HG03135 (cell line): ENCODE measurements around the gene PSRC1.

Experiments
- ATAC-seq: cut with Tn5 transposase; IDR thresholded peaks from one replicate; pipeline ENCODE4 v1.9.1; 2021; ENCODE audit warnings: mild to moderate bottlenecking, moderate library complexity; ENCODE audit not compliant: unreplicated experiment

Gene PSRC1

GRCh38 chr1:109272831-109273547, 10.0 kb downstream of the PSRC1 start:
- no peak for ATAC-seq

DNA sequence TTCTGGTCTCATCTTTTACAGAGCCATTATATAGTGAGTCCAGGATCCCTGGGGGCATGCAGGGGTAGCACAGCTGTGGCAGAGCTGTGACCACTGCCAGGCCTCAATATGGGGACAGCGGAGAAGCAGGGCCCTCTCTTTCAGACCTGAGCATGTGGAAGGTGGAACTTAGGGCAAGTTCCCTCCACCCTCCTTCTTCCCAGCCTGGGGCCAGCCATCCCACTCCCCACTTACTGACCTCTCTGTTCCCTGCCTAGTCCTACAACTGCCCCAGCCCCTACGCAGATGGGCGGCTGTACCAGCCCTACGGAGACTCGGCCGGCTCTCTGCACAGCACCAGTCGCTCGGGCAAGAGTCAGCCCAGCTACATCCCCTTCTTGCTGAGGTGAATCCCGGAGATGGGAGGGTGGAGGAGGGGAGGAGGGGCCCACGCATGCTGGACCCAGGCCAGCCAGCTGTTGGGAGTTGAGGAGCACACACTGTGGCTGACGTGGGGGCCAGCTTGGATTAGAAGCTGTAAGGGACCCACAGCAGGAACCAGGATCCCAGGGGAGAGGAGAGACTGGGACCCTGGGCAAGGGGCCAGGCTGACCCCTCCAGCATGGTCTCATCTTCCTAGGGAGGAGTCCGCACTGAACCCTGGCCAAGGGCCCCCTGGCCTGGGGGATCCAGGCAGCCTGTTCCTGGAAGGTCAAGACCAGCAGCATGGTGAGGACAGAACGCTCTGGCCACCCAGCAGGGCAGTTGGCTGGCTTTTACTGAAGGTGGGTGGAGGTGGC, 10.7 kb downstream of the PSRC1 start:
- no peak for ATAC-seq

DNA sequence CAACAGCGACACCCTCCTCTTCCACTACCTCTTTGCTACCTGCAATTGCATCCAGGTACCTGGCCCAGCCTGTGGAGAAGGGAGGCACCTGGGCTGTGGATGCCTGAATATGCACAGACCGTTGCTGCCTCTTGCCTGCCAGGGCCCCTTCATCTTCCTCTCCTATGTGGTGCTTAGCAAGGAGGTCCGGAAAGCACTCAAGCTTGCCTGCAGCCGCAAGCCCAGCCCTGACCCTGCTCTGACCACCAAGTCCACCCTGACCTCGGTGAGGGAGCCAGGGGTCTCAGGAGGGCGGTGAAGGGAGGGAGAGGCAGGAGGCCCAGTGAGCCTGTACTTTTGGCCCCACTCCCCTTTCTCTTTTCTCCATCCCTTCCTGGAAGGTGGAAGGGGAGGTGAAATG, 11.5 kb downstream of the PSRC1 start:
- no peak for ATAC-seq

DNA sequence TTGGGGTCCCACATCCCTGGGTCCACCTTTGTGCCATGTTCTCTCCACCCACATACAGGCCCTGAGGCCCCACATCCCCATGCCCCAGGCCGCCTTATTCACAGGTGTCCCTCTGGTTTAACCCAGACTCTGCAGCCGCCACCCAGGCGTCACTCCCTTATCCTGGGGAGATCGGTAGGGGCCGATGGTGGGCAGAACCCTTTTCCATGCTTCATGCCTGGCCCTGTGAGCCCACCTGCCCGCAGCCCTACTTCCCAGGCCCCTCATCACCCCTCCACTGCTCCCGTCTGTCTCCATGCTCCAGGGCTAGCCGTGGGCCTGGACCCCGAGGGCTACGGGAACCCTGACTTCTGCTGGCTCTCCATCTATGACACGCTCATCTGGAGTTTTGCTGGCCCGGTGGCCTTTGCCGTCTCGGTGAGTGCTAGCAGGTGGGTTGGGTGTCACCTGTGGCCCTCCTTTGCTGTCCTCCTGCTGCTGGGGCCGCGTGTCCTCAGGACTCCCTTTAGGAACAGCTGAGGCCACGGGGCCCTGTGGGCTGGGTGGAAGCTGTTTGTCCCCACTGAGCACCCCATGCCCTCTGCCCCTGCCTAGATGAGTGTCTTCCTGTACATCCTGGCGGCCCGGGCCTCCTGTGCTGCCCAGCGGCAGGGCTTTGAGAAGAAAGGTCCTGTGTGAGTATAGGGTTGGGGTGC, 12.2 kb downstream of the PSRC1 start:
- no peak for ATAC-seq

DNA sequence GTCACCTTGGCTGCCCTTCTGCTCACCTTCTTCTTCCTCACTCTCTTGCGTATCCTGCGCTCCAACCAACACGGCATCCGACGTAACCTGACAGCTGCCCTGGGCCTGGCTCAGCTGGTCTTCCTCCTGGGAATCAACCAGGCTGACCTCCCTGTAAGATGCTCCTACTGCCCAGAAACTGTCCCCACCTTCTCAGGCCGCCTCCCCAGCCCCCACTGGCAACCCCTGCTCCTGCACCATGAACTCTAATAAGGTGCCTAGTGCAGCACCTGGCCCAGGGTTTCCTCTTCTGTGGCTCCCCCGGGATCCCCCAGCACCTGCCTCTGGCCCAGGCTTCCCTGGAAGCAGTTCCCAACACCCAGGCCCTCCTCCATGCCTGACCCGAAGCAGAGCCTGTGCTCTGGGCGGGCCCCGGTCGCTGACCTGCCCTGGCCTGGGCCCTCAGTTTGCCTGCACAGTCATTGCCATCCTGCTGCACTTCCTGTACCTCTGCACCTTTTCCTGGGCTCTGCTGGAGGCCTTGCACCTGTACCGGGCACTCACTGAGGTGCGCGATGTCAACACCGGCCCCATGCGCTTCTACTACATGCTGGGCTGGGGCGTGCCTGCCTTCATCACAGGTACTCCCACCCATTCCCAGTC, 12.8 kb downstream of the PSRC1 start:
- ATAC-seq: no peak

- no peak for ATAC-seq
Observed at GRCh38 chr1:109269212-109269980, 13.5 kb downstream of the PSRC1 start.

DNA sequence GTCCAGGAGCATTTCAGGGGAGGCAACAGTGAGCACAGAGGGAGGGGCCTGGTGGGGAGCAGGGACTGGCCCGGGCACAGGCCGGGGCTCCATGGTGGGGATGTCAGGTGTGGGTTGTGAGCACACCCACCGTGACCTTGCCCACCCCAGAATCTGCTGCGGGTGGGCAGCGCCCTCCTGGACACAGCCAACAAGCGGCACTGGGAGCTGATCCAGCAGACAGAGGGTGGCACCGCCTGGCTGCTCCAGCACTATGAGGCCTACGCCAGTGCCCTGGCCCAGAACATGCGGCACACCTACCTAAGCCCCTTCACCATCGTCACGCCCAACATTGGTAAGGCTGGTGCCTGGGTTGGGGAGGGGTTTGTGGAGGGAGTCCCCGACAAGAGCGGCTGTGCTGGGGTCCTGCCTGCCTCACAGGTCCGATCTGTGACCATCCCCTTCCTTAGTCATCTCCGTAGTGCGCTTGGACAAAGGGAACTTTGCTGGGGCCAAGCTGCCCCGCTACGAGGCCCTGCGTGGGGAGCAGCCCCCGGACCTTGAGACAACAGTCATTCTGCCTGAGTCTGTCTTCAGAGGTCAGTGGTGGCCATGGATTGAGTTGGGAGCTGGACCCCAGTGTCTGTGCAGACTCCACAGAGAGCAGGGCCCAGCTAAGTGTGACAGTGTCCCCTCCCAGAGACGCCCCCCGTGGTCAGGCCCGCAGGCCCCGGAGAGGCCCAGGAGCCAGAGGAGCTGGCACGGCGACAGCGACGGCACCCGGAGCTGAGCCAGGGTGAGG, 14.3 kb downstream of the PSRC1 start:
- ATAC-seq: no peak

DNA sequence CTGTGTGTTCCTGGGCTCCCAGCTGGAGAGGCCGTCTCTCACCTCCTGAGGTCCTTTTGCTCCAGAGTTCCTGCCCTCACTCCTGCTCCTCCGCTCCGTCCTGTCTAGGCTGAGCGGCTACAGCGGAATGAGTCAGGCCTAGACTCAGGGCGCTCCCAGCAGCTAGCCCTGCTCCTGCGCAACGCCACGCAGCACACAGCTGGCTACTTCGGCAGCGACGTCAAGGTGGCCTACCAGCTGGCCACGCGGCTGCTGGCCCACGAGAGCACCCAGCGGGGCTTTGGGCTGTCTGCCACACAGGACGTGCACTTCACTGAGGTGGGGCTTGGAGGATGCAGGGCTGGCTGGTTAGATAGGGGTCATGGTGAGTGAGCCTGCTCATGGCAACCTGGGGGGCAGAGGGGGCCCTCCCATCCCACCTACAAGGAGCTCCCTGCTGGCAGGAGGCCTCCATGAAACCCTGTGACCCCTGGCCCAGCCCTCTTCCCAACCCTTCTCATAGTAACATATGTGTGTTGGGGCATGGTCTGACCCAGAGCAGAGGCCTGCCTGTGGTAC, 15.1 kb downstream of the PSRC1 start:
- ATAC-seq: no peak

- ATAC-seq: no peak
Observed at GRCh38 chr1:109266965-109267364, 16.0 kb downstream of the PSRC1 start.

DNA sequence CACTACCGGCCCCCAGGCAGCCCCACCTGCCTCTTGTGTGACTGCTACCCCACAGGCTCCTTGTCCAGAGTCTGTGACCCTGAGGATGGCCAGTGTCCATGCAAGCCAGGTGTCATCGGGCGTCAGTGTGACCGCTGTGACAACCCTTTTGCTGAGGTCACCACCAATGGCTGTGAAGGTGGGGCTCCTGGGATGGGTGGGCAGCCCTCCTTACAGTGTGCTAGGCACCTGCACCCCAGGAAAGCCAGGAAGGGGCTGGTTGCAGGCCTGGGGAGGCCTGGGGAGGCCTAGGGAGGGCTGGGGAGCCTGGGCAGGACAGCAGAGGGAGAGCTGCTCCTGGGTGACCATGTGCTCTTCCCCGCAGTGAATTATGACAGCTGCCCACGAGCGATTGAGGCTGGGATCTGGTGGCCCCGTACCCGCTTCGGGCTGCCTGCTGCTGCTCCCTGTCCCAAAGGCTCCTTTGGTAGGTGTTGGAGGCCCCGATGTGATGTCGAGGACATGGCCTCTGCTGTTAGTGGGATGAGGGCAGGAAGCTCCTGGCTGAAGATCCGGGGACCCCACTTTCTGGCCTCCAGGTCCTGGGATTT, 17.1 kb downstream of the PSRC1 start:
- no peak for ATAC-seq

- ATAC-seq: no peak
Observed at GRCh38 chr1:109265016-109265415, 17.9 kb downstream of the PSRC1 start.

GRCh38 chr1:109264379-109264755, 18.6 kb downstream of the PSRC1 start:
- no peak for ATAC-seq

- peak; percentile 61 for ATAC-seq
Observed at GRCh38 chr1:109263597-109264378, 19.2 kb downstream of the PSRC1 start.

- no peak for ATAC-seq
Observed at GRCh38 chr1:109263234-109263596, 19.7 kb downstream of the PSRC1 start.

DNA sequence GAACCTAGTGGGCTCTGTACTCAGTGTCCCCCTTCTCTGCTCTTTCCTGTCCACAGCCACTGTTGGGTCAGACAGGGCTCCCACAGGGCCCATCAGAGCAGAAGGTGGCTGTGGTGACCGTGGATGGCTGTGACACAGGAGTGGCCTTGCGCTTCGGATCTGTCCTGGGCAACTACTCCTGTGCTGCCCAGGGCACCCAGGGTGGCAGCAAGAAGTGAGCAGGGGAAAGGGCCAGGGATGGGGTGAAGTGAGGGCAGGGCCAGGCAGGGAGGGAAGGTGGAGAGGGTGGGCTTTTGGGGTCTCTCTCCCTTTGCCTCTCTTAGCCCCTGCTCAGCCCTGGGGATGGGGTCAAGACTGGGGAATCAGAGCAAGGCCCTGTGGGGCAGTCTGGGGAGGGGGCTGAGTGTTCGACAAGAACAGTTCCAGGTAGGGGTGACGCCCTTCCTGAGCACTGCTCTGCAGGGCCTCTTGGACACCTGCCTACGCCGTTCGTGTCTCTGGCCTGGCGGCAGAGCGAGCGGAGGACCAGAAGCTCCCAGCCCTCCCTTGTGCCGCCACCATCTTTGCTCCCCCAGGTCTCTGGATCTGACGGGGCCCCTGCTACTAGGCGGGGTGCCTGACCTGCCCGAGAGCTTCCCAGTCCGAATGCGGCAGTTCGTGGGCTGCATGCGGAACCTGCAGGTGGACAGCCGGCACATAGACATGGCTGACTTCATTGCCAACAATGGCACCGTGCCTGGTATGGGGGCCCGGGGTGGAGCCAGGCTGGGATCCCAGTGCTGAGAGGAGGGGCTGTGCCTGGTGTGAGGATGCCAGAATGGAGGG, 20.5 kb downstream of the PSRC1 start:
- ATAC-seq: no peak

DNA sequence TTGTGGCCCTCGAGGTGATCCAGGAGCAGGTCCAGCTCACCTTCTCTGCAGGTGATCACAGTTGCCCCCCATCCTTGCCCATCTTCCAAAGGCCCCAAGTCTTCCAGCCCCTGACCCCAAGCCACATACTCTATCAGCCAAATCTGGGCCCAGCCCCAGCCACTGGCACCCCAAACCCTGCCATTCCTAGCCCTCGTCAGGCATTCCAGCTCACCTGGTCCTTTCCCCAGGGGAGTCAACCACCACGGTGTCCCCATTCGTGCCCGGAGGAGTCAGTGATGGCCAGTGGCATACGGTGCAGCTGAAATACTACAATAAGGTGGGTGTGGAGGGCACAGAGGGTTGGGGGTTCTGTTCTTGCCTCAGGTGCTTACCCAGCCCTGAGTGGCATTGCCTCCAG, 21.4 kb downstream of the PSRC1 start:
- no peak for ATAC-seq

DNA sequence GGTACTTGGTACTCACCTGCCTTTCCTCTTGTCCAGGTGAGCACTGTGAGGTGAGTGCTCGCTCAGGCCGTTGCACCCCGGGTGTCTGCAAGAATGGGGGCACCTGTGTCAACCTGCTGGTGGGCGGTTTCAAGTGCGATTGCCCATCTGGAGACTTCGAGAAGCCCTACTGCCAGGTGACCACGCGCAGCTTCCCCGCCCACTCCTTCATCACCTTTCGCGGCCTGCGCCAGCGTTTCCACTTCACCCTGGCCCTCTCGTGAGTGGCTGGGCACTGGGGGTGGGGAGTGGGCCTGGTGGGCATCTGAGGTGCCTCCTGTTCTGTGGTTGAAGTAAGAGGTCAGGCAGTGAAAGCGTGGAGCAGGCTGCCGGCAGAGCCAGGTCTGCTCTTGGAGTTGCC, 21.9 kb downstream of the PSRC1 start:
- no peak for ATAC-seq
